Right hindlimb (tissue), 1 donor: Measurements from ENCODE around the gene EXOSC7.
A peak's percentile ranks its signal among the peaks of the same experiment; 100 is the strongest.

Experiments used
- DNase-seq: peaks from one replicate; pipeline ENCODE4 v3.0.0-alpha.2; 2018

The EXOSC7 gene

GRCh38 chr3:44993471-44994205 lies 17.6 kb downstream of the EXOSC7 start:
- no peak for DNase-seq

- DNase-seq: peak; percentile 69
Measured at GRCh38 chr3:44995142-44995770, 19.2 kb downstream of the EXOSC7 start.

- DNase-seq: no peak
Measured at GRCh38 chr3:44996556-44996969, 20.5 kb downstream of the EXOSC7 start.

GRCh38 chr3:44999782-45000181 lies 23.7 kb downstream of the EXOSC7 start:
- DNase-seq: no peak

- no peak for DNase-seq
Measured at GRCh38 chr3:45000823-45001222, 24.8 kb downstream of the EXOSC7 start.

- DNase-seq: no peak
Measured at GRCh38 chr3:45001738-45002137, 25.7 kb downstream of the EXOSC7 start.

- DNase-seq: no peak
Measured at GRCh38 chr3:45002139-45002660, 26.2 kb downstream of the EXOSC7 start.

GRCh38 chr3:45002720-45003119 lies 26.7 kb downstream of the EXOSC7 start:
- DNase-seq: no peak

- no peak for DNase-seq
Measured at GRCh38 chr3:45003406-45003805, 27.4 kb downstream of the EXOSC7 start.

GRCh38 chr3:45003859-45004258 lies 27.8 kb downstream of the EXOSC7 start:
- DNase-seq: no peak

- DNase-seq: no peak
Measured at GRCh38 chr3:45007091-45007490, 31.0 kb downstream of the EXOSC7 start.

- no peak for DNase-seq
Measured at GRCh38 chr3:45008117-45008516, 32.1 kb downstream of the EXOSC7 start.

GRCh38 chr3:45009868-45010267 lies 33.8 kb downstream of the EXOSC7 start:
- DNase-seq: no peak

GRCh38 chr3:45010811-45011333 lies 34.8 kb downstream of the EXOSC7 start:
- DNase-seq: no peak

- peak; percentile 64 for DNase-seq
Measured at GRCh38 chr3:45011756-45012508, 35.9 kb downstream of the EXOSC7 start.

GRCh38 chr3:45012577-45012976 lies 36.5 kb downstream of the EXOSC7 start:
- DNase-seq: no peak

- no peak for DNase-seq
Measured at GRCh38 chr3:45016916-45017315, 40.9 kb downstream of the EXOSC7 start.

GRCh38 chr3:45017821-45018220 lies 41.8 kb downstream of the EXOSC7 start:
- peak; percentile 62 for DNase-seq

GRCh38 chr3:45020534-45020933 lies 44.5 kb downstream of the EXOSC7 start:
- DNase-seq: no peak

GRCh38 chr3:45021524-45022297 lies 45.7 kb downstream of the EXOSC7 start:
- peak; percentile 93 for DNase-seq

- no peak for DNase-seq
Measured at GRCh38 chr3:45023675-45024074, 47.6 kb downstream of the EXOSC7 start.

GRCh38 chr3:45024542-45025255 lies 48.7 kb downstream of the EXOSC7 start:
- DNase-seq: no peak
